CD14-positive monocyte (primary cell): ENCODE results near the gene OR6C1. TPM values are rescaled to one million over a fixed set of nuclear protein-coding genes. Genes with fewer than 3 reads are reported as not detected.

Source experiments
- DNase-seq, 3 donors: peaks; one replicate each; pipeline ENCODE4 v3.0.0-alpha.2; 2011 to 2022
- H2AFZ ChIP-seq: 2 replicates; pipeline ENCODE4 v1.6.0; 2012; ENCODE audit warnings: mild to moderate bottlenecking, low read depth, low read length, inconsistent platforms; ENCODE audit not compliant: insufficient read depth, poor library complexity, severe bottlenecking
- H3K27ac ChIP-seq, 2 donors: 1 replicate in 1 of 2; 2 replicates in 1 of 2; pipeline ENCODE4 v1.5.1; 2012 to 2013; ENCODE audit warnings: low read length in 2 of 2, control low read depth in 1 of 2, inconsistent platforms in 1 of 2, low read depth in 1 of 2, mild to moderate bottlenecking in 1 of 2
- H3K27me3 ChIP-seq, 2 donors: one replicate each; pipeline versions ENCODE4 v1.6.0 to v1.6.1; 2011 to 2013; ENCODE audit warnings: low read length in 2 of 2; ENCODE audit not compliant: control insufficient read depth in 2 of 2, insufficient read depth in 2 of 2
- H3K36me3 ChIP-seq, 2 donors: replicated peaks in 1 of 2; 1 replicate in 1 of 2; 2 replicates in 1 of 2; pipeline versions ENCODE4 v1.5.1 to v1.6.1; 2012 to 2013; ENCODE audit warnings: low read length in 2 of 2, control low read depth in 1 of 2, inconsistent platforms in 1 of 2, mild to moderate bottlenecking in 1 of 2; ENCODE audit not compliant: insufficient read depth in 2 of 2, control insufficient read depth in 1 of 2
- H3K4me1 ChIP-seq, 2 donors: 1 replicate in 1 of 2; 2 replicates in 1 of 2; pipeline versions ENCODE4 v1.5.1 to v1.6.1; 2012 to 2013; ENCODE audit warnings: low read length in 2 of 2, control low read depth in 1 of 2, inconsistent platforms in 1 of 2, mild to moderate bottlenecking in 1 of 2, moderate library complexity in 1 of 2; ENCODE audit not compliant: insufficient read depth in 2 of 2, control insufficient read depth in 1 of 2
- H3K4me2 ChIP-seq: replicated peaks from 2 replicates; pipeline ENCODE3; 2012; ENCODE audit warnings: low read length, moderate library complexity, mild to moderate bottlenecking; ENCODE audit not compliant: poor library complexity, severe bottlenecking; ENCODE audit errors: extremely low read depth
- H3K4me3 ChIP-seq, 3 experiments: fragments of 200-600 bp in 1 of 3; sonication (generic) in 1 of 3; replicated peaks in 1 of 3; 1 replicate in 2 of 3; 2 replicates in 1 of 3; pipeline ENCODE4 v1.5.1; 2011 to 2013; ENCODE audit warnings: low read length in 3 of 3, mild to moderate bottlenecking in 3 of 3, control low read depth in 2 of 3, low read depth in 2 of 3, inconsistent platforms in 1 of 3, moderate library complexity in 1 of 3
- H3K79me2 ChIP-seq: 2 replicates; pipeline ENCODE4 v1.6.0; 2012; ENCODE audit warnings: mild to moderate bottlenecking, control low read depth, inconsistent platforms, low read length, moderate library complexity; ENCODE audit not compliant: insufficient read depth
- H3K9ac ChIP-seq: 2 replicates; pipeline ENCODE4 v1.6.0; 2017; ENCODE audit warnings: low read length, mild to moderate bottlenecking; ENCODE audit not compliant: insufficient read depth, poor library complexity, severe bottlenecking
- H3K9me3 ChIP-seq, 2 donors: replicated peaks in 1 of 2; 1 replicate in 1 of 2; 2 replicates in 1 of 2; pipeline versions ENCODE4 v1.5.1 to v1.6.1; 2012 to 2013; ENCODE audit warnings: low read length in 2 of 2, control low read depth in 1 of 2; ENCODE audit not compliant: control insufficient read depth in 1 of 2, insufficient read depth in 1 of 2
- H4K20me1 ChIP-seq: 2 replicates; pipeline ENCODE4 v1.6.0; 2012; ENCODE audit warnings: mild to moderate bottlenecking, low read length, control low read depth, moderate library complexity; ENCODE audit not compliant: insufficient read depth
- H3K27ac Mint-ChIP-seq, 7 donors: one replicate each; pipeline ENCODE4 v1.8.0; 2020; ENCODE audit warnings: mild to moderate bottlenecking in 7 of 7, mixed read lengths in 7 of 7, moderate library complexity in 6 of 7, inconsistent platforms in 2 of 7
- H3K27me3 Mint-ChIP-seq, 3 donors: one replicate each; pipeline ENCODE4 v1.8.0; 2021 to 2022; ENCODE audit warnings: low read depth in 3 of 3, mild to moderate bottlenecking in 3 of 3, mixed read lengths in 3 of 3, moderate library complexity in 3 of 3, inconsistent platforms in 1 of 3
- H3K36me3 Mint-ChIP-seq, 2 donors: one replicate each; pipeline ENCODE4 v1.8.0; 2020; ENCODE audit warnings: mixed read lengths in 2 of 2, inconsistent platforms in 1 of 2, mild to moderate bottlenecking in 1 of 2
- H3K4me1 Mint-ChIP-seq: one replicate; pipeline ENCODE4 v1.8.0; 2020; ENCODE audit warnings: mild to moderate bottlenecking, mixed read lengths
- H3K4me3 Mint-ChIP-seq, 2 donors: one replicate each; pipeline ENCODE4 v1.8.0; 2020; ENCODE audit warnings: mild to moderate bottlenecking in 2 of 2, mixed read lengths in 2 of 2, moderate library complexity in 1 of 2
- H3K9me3 Mint-ChIP-seq, 7 donors: one replicate each; pipeline ENCODE4 v1.8.0; 2020 to 2022; ENCODE audit warnings: mixed read lengths in 7 of 7, mild to moderate bottlenecking in 6 of 7, moderate library complexity in 6 of 7, inconsistent platforms in 2 of 7
- WGBS: methylation state at CpG from one replicate; pipeline ENCODE4 v1.1.5; 2013; ENCODE audit warnings: missing lambda C conversion rate; ENCODE audit not compliant: insufficient coverage; 5-methylcytosine and 5-hydroxymethylcytosine counted together
- intact Hi-C, 2 donors: fragments of 100-400 bp; cut with micrococcal nuclease; formaldehyde crosslinking; loops; one replicate each; pipeline versions ENCODE4 v1.15.0 to v1.15.1; 2023
- polyA plus RNA-seq, 3 donors: library from polyadenylated mRNA; depleted of rRNA in 1 of 3; unstranded in 2 of 3; stranded (reverse) in 1 of 3; fragments of 300-500 nt in 2 of 3; fragments of >200 nt in 1 of 3; fragmentation: Illumina TruSeq in 2 of 3; gene quantifications; 1 replicate in 2 of 3; 2 replicates in 1 of 3; pipeline ENCODE4 v1.2.3, GENCODE V29; 2012 to 2021
- TF ChIP-seq, protein P1 (sequence below): fragments of 200-600 bp; IDR thresholded peaks from one replicate; pipeline ENCODE4 v1.8.0; 2022; ENCODE audit warnings: antibody characterized with exemption, mild to moderate bottlenecking

Gene OR6C1
- polyA plus RNA-seq, 3 donors: not detected

GRCh38 chr12:55362675-55363074 is 48.5 kb downstream of the OR6C1 start, which contains the start of gene OR6C75:
OR6C75 (plus strand) TSS chr12:55362975; CDS start chr12:55365111, 2,136 bp downstream.
- no peak within 1 kb of the TSS for H3K4me3 Mint-ChIP-seq
- Histone ChIP-seq H3K4me2 (no peak within 1 kb of the TSS), H3K9ac (no peak within 1 kb of the TSS), H3K9me3 (no peaks in the 10 kb centered on the region), H2AFZ (no peak within 1 kb of the TSS), H3K4me1 (no peaks in the 10 kb centered on the region), H3K27ac (no peak within 1 kb of the TSS), H3K36me3 (no peaks in the 10 kb centered on the region), H3K4me3 (no peak within 1 kb of the TSS), H4K20me1 (no peaks in the 10 kb centered on the region), H3K79me2 (no peaks in the 10 kb centered on the region), H3K27me3 (peaks cover 0 to 3% of the 10 kb centered on the region in 2 donors)
- no peak within 1 kb of the TSS for H3K27ac Mint-ChIP-seq
- TF ChIP-seq, protein P1, sequence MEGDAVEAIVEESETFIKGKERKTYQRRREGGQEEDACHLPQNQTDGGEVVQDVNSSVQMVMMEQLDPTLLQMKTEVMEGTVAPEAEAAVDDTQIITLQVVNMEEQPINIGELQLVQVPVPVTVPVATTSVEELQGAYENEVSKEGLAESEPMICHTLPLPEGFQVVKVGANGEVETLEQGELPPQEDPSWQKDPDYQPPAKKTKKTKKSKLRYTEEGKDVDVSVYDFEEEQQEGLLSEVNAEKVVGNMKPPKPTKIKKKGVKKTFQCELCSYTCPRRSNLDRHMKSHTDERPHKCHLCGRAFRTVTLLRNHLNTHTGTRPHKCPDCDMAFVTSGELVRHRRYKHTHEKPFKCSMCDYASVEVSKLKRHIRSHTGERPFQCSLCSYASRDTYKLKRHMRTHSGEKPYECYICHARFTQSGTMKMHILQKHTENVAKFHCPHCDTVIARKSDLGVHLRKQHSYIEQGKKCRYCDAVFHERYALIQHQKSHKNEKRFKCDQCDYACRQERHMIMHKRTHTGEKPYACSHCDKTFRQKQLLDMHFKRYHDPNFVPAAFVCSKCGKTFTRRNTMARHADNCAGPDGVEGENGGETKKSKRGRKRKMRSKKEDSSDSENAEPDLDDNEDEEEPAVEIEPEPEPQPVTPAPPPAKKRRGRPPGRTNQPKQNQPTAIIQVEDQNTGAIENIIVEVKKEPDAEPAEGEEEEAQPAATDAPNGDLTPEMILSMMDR: no peak
- no peaks in the 10 kb centered on the region for H3K36me3 Mint-ChIP-seq
- H3K4me1 Mint-ChIP-seq: no peaks in the 10 kb centered on the region
- intact Hi-C loops: no loop called here
- H3K27me3 Mint-ChIP-seq: peaks cover 3 to 13% (median 5%) of the 10 kb centered on the region in 3 donors
- peaks cover 0 to 3% (median 0%) of the 10 kb centered on the region in 7 donors for H3K9me3 Mint-ChIP-seq
- no CpG with 5 or more reads among the region's 4 CpGs for WGBS
- no peak for DNase-seq

DNA sequence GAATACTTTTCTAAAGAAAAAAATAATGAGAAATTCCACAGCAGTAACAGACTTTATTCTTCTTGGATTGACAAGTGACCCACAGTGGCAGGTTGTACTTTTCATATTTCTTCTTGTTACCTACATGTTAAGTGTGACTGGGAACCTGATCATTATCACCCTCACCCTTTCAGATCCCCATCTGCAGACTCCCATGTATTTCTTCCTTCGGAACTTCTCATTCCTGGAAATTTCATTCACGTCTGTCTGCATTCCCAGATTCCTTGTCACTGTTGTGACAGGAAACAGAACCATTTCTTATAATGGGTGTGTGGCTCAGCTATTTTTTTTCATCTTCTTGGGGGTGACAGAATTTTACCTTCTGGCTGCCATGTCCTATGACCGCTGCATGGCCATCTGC is 50.9 kb downstream of the OR6C1 start:
- intact Hi-C loops: no loop called here
- Mint-ChIP-seq H3K4me3 (no peak overlapping the region), H3K36me3 (no peaks in the 10 kb centered on the region), H3K4me1 (no peaks in the 10 kb centered on the region), H3K27me3 (peaks cover 3 to 12% (median 4%) of the 10 kb centered on the region in 3 donors), H3K27ac (no peak overlapping the region), H3K9me3 (peaks cover 0 to 5% (median 1%) of the 10 kb centered on the region in 7 donors)
- no peak overlapping the region for H3K9ac ChIP-seq
- no peaks in the 10 kb centered on the region for H3K4me1 ChIP-seq
- H3K4me2 ChIP-seq: no peak overlapping the region
- 63% methylated on average over 1 of the region's 3 CpGs for WGBS
- H3K27me3 ChIP-seq: peaks cover 0 to 3% of the 10 kb centered on the region in 2 donors
- no peaks in the 10 kb centered on the region for H4K20me1 ChIP-seq
- H3K4me3 ChIP-seq: no peak overlapping the region
- H3K27ac ChIP-seq: no peak overlapping the region
- H2AFZ ChIP-seq: no peak overlapping the region
- DNase-seq: no peak
- H3K79me2 ChIP-seq: no peaks in the 10 kb centered on the region
- H3K9me3 ChIP-seq: no peaks in the 10 kb centered on the region
- H3K36me3 ChIP-seq: no peaks in the 10 kb centered on the region
- TF ChIP-seq, protein P1: no peak

Other genes starting within 250 kb of the OR6C1 start
- gene OR9K2, start 187.9 kb upstream of the OR6C1 start, polyA plus RNA-seq: not detected
- not detected for gene OR10A7, start 93.3 kb upstream of the OR6C1 start, polyA plus RNA-seq
- gene OR6C74, start 69.7 kb upstream of the OR6C1 start, polyA plus RNA-seq: not detected
- gene OR6C6, start 17.8 kb upstream of the OR6C1 start, polyA plus RNA-seq: not detected
- not detected for gene OR6C3, start 16.4 kb downstream of the OR6C1 start, polyA plus RNA-seq
- not detected for gene OR6C75, start 48.6 kb downstream of the OR6C1 start, polyA plus RNA-seq
- gene OR6C65, start 86.2 kb downstream of the OR6C1 start, polyA plus RNA-seq: not detected
- not detected for gene OR6C76, start 111.9 kb downstream of the OR6C1 start, polyA plus RNA-seq
- under 1 TPM in 1 of 3 donors, not detected in 2; 0.18 TPM for gene OR6C2, start 129.7 kb downstream of the OR6C1 start, polyA plus RNA-seq
- gene OR6C70, start 155.8 kb downstream of the OR6C1 start, polyA plus RNA-seq: not detected
- gene OR6C68, start 178.0 kb downstream of the OR6C1 start, polyA plus RNA-seq: not detected
- not detected for gene OR6C4, start 235.3 kb downstream of the OR6C1 start, polyA plus RNA-seq